PC-9 (cell line): ENCODE results near the gene EVI5. TPM values are rescaled to one million over a fixed set of nuclear protein-coding genes. Genes with fewer than 3 reads are reported as not detected.

Source experiments
- BruUV-seq: library from RNA; stranded (reverse); fragments of 400-500 nt; replicated peaks from 2 replicates; lab custom pipeline; 2021; lab: Mats Ljungman, UMichigan
- CTCF ChIA-PET: fragments of 300-600 bp; sonication (Branson Sonifier 250); formaldehyde crosslinking; loops from one replicate; lab custom pipeline; 2022; ENCODE audit warnings: antibody characterized with exemption; lab: Charles Lee
- POLR2A ChIA-PET: fragments of 300-600 bp; sonication (Branson Sonifier 250); formaldehyde crosslinking; loops from one replicate; lab custom pipeline; 2022; ENCODE audit warnings: antibody characterized with exemption; ENCODE audit not compliant: unreplicated experiment; lab: Charles Lee
- DNase-seq, 2 experiments: peaks; one replicate each; pipeline versions ENCODE4 v3.0.0 to v3.0.0-alpha.2; 2015 to 2022; ENCODE audit warnings: mixed read lengths in 1 of 2
- H2AFZ ChIP-seq: fragments of 200-600 bp; sonication (generic); 2 replicates; pipeline ENCODE4 v1.8.1; 2017; ENCODE audit warnings: antibody characterized with exemption
- H3F3A ChIP-seq: fragments of 200-600 bp; sonication (generic); 2 replicates; pipeline ENCODE4 v1.8.1; 2017; ENCODE audit warnings: antibody characterized with exemption, mild to moderate bottlenecking, low read depth; ENCODE audit not compliant: insufficient read depth
- H3K27ac ChIP-seq: fragments of 200-600 bp; sonication (generic); 2 replicates; pipeline ENCODE4 v1.6.1; 2016; ENCODE audit warnings: mixed run types
- H3K27me3 ChIP-seq: fragments of 200-600 bp; sonication (generic); 2 replicates; pipeline ENCODE4 v1.6.1; 2016; ENCODE audit warnings: low read depth, mixed run types; ENCODE audit not compliant: insufficient read depth
- H3K36me3 ChIP-seq: fragments of 200-600 bp; sonication (generic); 2 replicates; pipeline ENCODE4 v1.6.1; 2016; ENCODE audit warnings: low read depth, mixed run types
- H3K4me1 ChIP-seq: fragments of 200-600 bp; sonication (generic); replicated peaks from 2 replicates; pipeline ENCODE4 v1.6.1; 2016; ENCODE audit warnings: mixed run types; ENCODE audit not compliant: insufficient read depth
- H3K4me2 ChIP-seq: fragments of 200-600 bp; sonication (generic); 2 replicates; pipeline ENCODE4 v1.6.1; 2017; ENCODE audit warnings: mixed run types
- H3K4me3 ChIP-seq: fragments of 200-600 bp; sonication (generic); 2 replicates; pipeline ENCODE4 v1.6.1; 2016; ENCODE audit warnings: mixed run types
- H3K79me2 ChIP-seq: fragments of 200-600 bp; sonication (generic); 2 replicates; pipeline ENCODE4 v1.6.1; 2017; ENCODE audit warnings: low read depth, mixed run types
- H3K9me2 ChIP-seq: fragments of 200-600 bp; sonication (generic); 2 replicates; pipeline ENCODE4 v1.8.1; 2017; ENCODE audit warnings: mild to moderate bottlenecking; ENCODE audit not compliant: insufficient read depth
- H3K9me3 ChIP-seq: fragments of 200-600 bp; sonication (generic); 2 replicates; pipeline ENCODE4 v1.8.1; 2016; ENCODE audit warnings: low read depth; ENCODE audit not compliant: insufficient read depth
- H4K20me1 ChIP-seq: fragments of 200-600 bp; sonication (generic); 2 replicates; pipeline ENCODE4 v1.8.1; 2017; ENCODE audit not compliant: insufficient read depth
- EZH2 ChIP-seq: fragments of 200-600 bp; sonication (generic); IDR thresholded peaks from 2 replicates; pipeline ENCODE4 v1.8.0; 2017; ENCODE audit warnings: antibody characterized with exemption, low read depth
- intact Hi-C: fragments of 100-400 bp; cut with micrococcal nuclease; formaldehyde crosslinking; loops from one replicate; pipeline ENCODE4 v1.10.0; 2022; ENCODE audit not compliant: unreplicated experiment
- total RNA-seq: library from RNA; stranded (reverse); gene quantifications from 2 replicates; pipeline ENCODE4 v1.2.3, GENCODE V29; 2021
- TF ChIP-seq, protein P1 (sequence below): fragments of 200-600 bp; sonication (generic); conservative IDR thresholded peaks from 2 replicates; pipeline ENCODE4 v1.6.1; 2017; ENCODE audit warnings: mixed run types, antibody characterized with exemption, mild to moderate bottlenecking, moderate library complexity

Gene EVI5
- total RNA-seq, 1 experiment from 2014 or later = 32.0 TPM

GRCh38 chr1:92705446-92705845 lies 79.5 kb downstream of the EVI5 start:
- H3K4me3 ChIP-seq = no peak overlapping the region
- intact Hi-C loops = no loop called here
- H3K4me2 ChIP-seq = no peak overlapping the region
- H4K20me1 ChIP-seq = no peaks in the 10 kb centered on the region
- H3K36me3 ChIP-seq = peaks cover 6% of the 10 kb centered on the region; the same call in 1 of the 2 replicates
- ChIA-PET POLR2A (interaction anchor here (0.7 kb wide), 1 partner anchor 45 kb away, joined by 4 read pairs; no protein-coding TSS in a partner anchor), CTCF (interaction anchor here (0.6 to 0.8 kb wide), 2 partner anchors 9 to 778 kb away, joined by 3 to 6 read pairs; no protein-coding TSS in a partner anchor)
- H3K4me1 ChIP-seq = peaks cover 17% of the 10 kb centered on the region; the same call in 1 of the 2 replicates
- DNase-seq = no peak
- no peak overlapping the region for H2AFZ ChIP-seq
- no peaks in the 10 kb centered on the region for H3F3A ChIP-seq
- H3K27me3 ChIP-seq = no peaks in the 10 kb centered on the region
- 0 out of 2 replicates have a peak, but pooled peaks cover 4% of the 10 kb centered on the region for H3K79me2 ChIP-seq
- no peaks in the 10 kb centered on the region for H3K9me2 ChIP-seq
- TF ChIP-seq EZH2 = no peak
- TF ChIP-seq, protein P1, sequence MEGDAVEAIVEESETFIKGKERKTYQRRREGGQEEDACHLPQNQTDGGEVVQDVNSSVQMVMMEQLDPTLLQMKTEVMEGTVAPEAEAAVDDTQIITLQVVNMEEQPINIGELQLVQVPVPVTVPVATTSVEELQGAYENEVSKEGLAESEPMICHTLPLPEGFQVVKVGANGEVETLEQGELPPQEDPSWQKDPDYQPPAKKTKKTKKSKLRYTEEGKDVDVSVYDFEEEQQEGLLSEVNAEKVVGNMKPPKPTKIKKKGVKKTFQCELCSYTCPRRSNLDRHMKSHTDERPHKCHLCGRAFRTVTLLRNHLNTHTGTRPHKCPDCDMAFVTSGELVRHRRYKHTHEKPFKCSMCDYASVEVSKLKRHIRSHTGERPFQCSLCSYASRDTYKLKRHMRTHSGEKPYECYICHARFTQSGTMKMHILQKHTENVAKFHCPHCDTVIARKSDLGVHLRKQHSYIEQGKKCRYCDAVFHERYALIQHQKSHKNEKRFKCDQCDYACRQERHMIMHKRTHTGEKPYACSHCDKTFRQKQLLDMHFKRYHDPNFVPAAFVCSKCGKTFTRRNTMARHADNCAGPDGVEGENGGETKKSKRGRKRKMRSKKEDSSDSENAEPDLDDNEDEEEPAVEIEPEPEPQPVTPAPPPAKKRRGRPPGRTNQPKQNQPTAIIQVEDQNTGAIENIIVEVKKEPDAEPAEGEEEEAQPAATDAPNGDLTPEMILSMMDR = no peak
- H3K27ac ChIP-seq = no peak overlapping the region
- no TSS peak for BruUV-seq
- H3K9me3 ChIP-seq = no peaks in the 10 kb centered on the region

- no peak for DNase-seq
- TF ChIP-seq, protein P1 = no peak
- no peak for TF ChIP-seq EZH2
- intact Hi-C loops = no loop called here
- Histone ChIP-seq H4K20me1 (no peaks in the 10 kb centered on the region), H3K9me2 (no peaks in the 10 kb centered on the region), H3K79me2 (0 out of 2 replicates have a peak, but pooled peaks cover 4% of the 10 kb centered on the region), H2AFZ (no peak overlapping the region), H3K9me3 (no peaks in the 10 kb centered on the region), H3K4me3 (no peak overlapping the region), H3K4me1 (no peaks in the 10 kb centered on the region), H3K27ac (no peak overlapping the region), H3K36me3 (peaks cover 13% of the 10 kb centered on the region; the same call in 1 of the 2 replicates), H3K27me3 (no peaks in the 10 kb centered on the region), H3F3A (no peaks in the 10 kb centered on the region), H3K4me2 (no peak overlapping the region)
- ChIA-PET POLR2A (interaction anchor here (0.6 kb wide), 1 partner anchor 178 kb away, joined by 3 read pairs; no protein-coding TSS in a partner anchor), CTCF (no interaction called here)
- BruUV-seq = no TSS peak
These were observed 83.8 kb downstream of the EVI5 start for GRCh38 chr1:92701147-92701546.

DNA sequence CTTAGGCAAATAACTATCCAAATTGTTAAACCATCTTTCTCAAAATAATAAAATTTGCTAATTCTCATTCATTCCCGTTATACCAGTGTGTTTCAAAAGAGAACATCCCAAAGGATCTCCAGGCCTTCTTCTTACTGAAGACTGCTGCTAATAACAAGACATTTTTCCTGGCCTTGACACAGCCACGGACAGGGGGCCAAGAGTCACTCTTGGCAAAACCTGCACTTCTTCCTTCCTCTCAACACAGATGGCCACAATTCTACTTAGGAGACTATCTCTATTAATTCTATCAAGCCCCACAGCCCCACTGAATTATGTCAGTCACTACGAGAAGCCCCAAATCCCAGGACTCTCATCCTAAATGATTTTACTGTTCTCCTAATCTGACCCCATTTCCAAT lies 86.0 kb downstream of the EVI5 start:
- BruUV-seq = no TSS peak
- no peak overlapping the region for H3K4me3 ChIP-seq

More for the DNA sequence above, 86.0 kb downstream of the EVI5 start:
- no peak for DNase-seq
- no peak overlapping the region for H3K27ac ChIP-seq
- intact Hi-C loops = no loop called here
- no peaks in the 10 kb centered on the region for H3K79me2 ChIP-seq
- H2AFZ ChIP-seq = no peak overlapping the region
- no peaks in the 10 kb centered on the region for H4K20me1 ChIP-seq
- no peaks in the 10 kb centered on the region for H3K9me2 ChIP-seq
- no peak overlapping the region for H3K4me2 ChIP-seq
- no peaks in the 10 kb centered on the region for H3F3A ChIP-seq
- no peaks in the 10 kb centered on the region for H3K27me3 ChIP-seq
- ChIA-PET POLR2A (no interaction called here), CTCF (no interaction called here)
- no peak for TF ChIP-seq EZH2
- TF ChIP-seq, protein P1 = no peak
- H3K9me3 ChIP-seq = no peaks in the 10 kb centered on the region
- peaks cover 13% of the 10 kb centered on the region; the same call in 1 of the 2 replicates for H3K36me3 ChIP-seq
- H3K4me1 ChIP-seq = no peaks in the 10 kb centered on the region
